Astrocyte of the cerebellum (primary cell): ENCODE results near the gene PLPP1.
"Not testable (repeated sequence)": the region's sequence is repeated elsewhere in the genome, so short reads cannot be mapped to it uniquely, and the experiment has no call there.

ENCODE experiments used
- DNase-seq: peaks from one replicate; pipeline ENCODE4 v3.0.0-alpha.2; 2011; ENCODE audit warnings: low read depth
- H3K4me3 ChIP-seq: 2 replicates; pipeline ENCODE4 v1.5.1; 2011; ENCODE audit warnings: mild to moderate bottlenecking, low read depth, low read length, moderate library complexity
- in situ Hi-C: cut with HindIII; loops from 2 replicates; pipeline ENCODE4 v1.10.0; 2017; ENCODE audit warnings: low sequenced_read_pairs
- TF ChIP-seq, protein P1 (sequence below): IDR thresholded peaks from 2 replicates; pipeline ENCODE4 v1.5.1; 2012; ENCODE audit warnings: low read length, low read depth, moderate library complexity, mild to moderate bottlenecking; ENCODE audit errors: missing control alignments

PLPP1 gene

DNA sequence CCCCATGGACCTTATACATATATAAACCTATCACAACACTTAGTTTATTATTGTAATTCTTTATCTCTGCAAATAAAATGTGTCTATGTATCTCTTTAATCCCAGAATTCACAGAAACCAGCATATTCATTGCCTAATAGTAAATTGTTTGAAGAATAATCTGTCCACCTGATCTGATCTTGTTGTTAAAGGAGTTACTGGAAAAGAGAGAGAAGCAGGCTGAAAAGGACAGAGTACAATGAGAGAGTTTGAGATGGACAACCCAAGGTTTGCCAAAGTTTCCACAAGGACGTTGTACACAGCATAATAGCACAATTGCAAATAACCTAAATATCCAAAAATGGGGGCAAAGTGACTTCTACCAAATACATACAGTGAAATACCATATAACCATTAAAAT, 23.8 kb downstream of the PLPP1 start:
- TF ChIP-seq, protein P1, sequence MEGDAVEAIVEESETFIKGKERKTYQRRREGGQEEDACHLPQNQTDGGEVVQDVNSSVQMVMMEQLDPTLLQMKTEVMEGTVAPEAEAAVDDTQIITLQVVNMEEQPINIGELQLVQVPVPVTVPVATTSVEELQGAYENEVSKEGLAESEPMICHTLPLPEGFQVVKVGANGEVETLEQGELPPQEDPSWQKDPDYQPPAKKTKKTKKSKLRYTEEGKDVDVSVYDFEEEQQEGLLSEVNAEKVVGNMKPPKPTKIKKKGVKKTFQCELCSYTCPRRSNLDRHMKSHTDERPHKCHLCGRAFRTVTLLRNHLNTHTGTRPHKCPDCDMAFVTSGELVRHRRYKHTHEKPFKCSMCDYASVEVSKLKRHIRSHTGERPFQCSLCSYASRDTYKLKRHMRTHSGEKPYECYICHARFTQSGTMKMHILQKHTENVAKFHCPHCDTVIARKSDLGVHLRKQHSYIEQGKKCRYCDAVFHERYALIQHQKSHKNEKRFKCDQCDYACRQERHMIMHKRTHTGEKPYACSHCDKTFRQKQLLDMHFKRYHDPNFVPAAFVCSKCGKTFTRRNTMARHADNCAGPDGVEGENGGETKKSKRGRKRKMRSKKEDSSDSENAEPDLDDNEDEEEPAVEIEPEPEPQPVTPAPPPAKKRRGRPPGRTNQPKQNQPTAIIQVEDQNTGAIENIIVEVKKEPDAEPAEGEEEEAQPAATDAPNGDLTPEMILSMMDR = no peak
- in situ Hi-C loops = no loop called here
- DNase-seq = no peak
- no peak overlapping the region for H3K4me3 ChIP-seq

DNA sequence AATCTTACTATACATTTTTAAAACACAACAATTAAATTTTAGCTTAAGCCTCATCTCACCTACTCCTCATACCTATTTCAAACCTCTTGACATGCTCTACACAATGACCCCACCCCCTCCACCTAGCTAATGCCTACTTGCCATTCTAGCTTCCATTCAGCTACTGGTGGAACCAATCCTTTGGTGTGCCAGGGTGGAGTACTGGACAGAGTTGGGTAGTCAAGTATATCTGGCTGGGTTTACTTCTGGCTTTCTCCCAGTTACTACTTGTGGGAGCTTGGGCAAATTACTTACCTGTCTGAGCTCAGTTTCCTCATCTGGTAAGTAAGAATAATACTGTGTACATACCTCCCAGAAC, 24.3 kb downstream of the PLPP1 start:
- H3K4me3 ChIP-seq = no peak overlapping the region
- no peak for DNase-seq
- in situ Hi-C loops = no loop called here

DNA sequence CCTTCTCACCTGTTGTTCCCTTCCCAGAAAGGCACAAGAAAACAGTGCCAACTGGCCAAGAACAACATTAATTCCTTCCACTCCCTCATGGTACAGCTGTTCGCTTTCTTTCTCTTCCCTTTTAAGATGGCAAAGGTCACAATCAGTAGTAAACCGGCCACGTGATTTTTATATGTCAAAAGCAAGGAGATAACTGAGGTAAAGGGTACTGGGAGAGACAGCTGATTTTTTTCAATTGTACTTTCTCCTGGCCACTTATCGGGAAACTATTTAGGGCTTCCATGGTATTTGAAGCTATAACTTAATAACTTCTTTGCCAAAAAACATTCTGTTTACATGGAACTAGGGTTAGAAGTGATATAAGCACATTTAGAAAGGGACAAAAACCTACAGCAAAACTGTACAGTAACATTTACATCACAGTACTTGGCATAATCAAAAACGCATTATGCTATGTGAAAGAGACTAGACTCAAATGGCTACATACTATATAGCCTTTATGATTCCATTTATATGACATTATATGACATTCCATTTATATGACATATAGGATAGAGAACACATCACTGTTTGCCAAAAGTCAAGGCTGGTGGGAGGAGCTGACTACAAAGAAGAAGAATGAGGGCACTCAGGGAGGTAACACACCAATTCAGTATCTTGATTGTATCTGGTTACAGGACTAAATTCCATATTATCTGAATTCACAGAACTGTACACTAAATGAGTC, 24.8 kb downstream of the PLPP1 start:
- no peak for DNase-seq
- TF ChIP-seq, protein P1 = no peak
- no peak overlapping the region for H3K4me3 ChIP-seq
- in situ Hi-C loops = no loop called here

More for the DNA sequence above, 24.3 kb downstream of the PLPP1 start:
- TF ChIP-seq, protein P1 = no peak

DNA sequence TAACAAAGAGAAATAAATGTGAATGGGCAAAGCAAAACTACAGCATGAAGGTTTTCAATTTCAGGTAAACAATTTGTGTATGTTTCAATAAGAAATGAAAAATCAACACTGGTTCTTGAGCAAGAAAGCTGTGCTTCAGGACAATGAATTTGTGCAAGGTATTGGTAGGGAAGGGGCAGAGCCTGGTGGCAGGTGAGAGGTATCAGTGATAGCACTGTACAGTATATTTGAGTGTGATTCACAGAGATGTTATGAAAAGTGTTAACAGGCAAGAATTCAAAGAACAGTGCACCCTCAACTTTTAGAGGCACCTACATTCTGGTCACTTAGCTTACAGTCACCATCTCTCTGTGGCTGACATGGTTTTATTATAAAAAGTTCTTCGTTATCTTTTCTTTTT, 25.7 kb downstream of the PLPP1 start:
- in situ Hi-C loops = no loop called here
- no peak overlapping the region for H3K4me3 ChIP-seq
- TF ChIP-seq, protein P1 = no peak
- DNase-seq = no peak

DNA sequence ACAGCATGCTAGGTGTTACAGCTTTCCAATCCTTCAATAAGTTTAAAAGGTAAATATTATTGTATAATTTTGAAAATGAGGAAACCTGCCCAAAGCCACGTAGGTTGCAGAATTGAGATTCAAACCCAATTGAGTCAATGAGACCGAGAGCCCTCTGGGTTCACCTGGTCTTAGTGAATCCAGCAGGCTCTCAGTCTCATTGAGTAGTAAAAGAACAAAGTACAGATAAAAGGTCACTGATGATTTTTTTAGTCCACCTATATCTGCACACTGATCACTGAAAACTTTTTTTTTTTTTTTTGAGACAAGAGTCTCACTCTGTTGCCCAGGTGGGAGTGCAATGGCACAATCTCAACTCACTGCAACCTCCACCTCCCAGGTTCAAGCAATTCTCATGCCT, 27.2 kb downstream of the PLPP1 start:
- no peak for DNase-seq
- TF ChIP-seq, protein P1 = no peak
- no peak overlapping the region for H3K4me3 ChIP-seq
- in situ Hi-C loops = no loop called here

DNA sequence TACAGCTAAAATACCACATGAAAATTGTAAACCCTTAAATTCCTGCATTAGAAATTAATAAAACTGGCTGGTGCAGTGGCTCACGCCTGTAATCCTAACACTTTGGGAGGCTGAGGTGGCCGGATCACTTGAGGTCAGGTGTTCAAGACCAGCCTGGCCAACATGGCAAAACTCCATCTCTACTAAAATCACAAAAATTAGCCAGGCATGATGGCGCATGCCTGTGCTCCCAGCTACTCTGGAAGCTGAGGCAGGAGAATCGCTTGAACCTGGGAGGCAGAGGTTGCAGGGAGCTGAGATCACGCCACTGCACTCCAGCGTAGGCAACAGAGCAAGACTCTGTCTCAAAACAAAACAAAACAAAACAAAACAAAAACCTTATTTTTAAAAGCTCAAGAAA, 29.1 kb downstream of the PLPP1 start:
- DNase-seq, H3K4me3 ChIP-seq, in situ Hi-C loops: not testable (repeated sequence)

DNA sequence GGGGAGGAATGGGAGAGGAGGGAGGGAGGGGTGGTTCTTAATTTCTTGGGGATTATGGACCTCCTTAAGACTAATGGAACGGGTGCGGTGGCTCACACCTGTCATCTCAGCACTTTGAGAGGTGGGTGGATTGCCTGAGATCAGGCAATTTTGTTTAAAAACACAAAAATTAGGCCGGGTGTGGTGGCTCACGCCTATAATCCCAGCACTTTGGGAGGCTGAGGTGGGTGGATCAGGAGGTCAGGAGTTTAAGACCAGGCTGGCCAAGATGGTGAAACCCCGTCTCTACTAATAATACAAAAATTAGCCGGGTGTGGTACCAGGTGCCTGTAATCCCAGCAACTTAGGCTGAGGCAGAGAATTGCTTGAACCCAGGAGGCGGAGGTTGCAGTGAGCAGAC, 30.8 kb downstream of the PLPP1 start:
- in situ Hi-C loops, H3K4me3 ChIP-seq, DNase-seq: not testable (repeated sequence)

DNA sequence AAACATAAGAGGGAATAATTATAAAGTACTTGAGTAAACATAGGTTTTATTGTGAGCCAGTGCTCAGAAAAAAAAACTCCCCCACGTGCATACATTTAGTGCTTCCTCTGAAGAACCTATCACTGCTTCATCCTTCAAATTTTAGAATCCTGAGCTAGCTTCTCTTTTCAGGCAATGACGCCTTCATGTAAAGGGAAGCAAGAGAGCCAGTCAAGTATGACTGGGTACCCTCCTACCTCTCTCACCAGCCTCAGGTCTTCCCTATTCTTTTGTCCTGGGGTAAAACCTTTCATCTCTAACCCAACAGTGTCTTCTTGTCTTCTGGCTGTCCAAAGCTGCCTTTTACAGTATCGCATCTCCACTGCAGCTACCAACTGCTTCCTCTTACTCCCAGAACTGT, 32.0 kb downstream of the PLPP1 start:
- TF ChIP-seq, protein P1 = no peak
- no peak for DNase-seq
- H3K4me3 ChIP-seq = no peak overlapping the region
- in situ Hi-C loops = no loop called here
